Measurements from ENCODE around the gene CYB5R3.
A peak's percentile ranks its signal among the peaks of the same experiment; 100 is the strongest.
"Not testable (repeated sequence)": the region's sequence is repeated elsewhere in the genome, so short reads cannot be mapped to it uniquely, and the experiment has no call there.

The CYB5R3 gene

GRCh38 chr22:42679691-42680090 lies 30.5 kb upstream of the CYB5R3 start:
- no peak for FAIRE-seq
- no peak for DNase-seq (ENCODE audit: insufficient read length, low spot score)

GRCh38 chr22:42678894-42679293 lies 29.7 kb upstream of the CYB5R3 start:
- FAIRE-seq (no peak), DNase-seq (ENCODE audit: insufficient read length, low spot score) (no peak)

DNA sequence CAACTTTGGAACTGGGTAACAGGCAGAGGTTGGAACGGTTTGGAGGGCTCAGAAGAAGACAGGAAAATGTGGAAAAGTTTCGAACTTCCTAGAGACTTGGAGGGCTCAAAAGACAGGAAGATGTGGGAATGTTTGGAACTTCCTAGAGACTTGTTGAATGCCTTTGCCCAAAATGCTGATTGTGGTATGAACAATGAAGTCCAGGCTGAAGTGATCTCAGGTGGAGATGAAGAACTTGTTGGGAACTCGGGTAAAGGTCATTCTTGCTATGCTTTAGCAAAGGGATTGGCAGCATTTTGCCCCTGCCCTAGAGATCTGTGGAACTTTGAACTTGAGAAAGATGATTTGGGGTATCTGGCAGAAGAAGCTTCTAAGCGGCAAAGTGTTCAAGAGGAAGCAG lies 28.7 kb upstream of the CYB5R3 start:
- DNase-seq (ENCODE audit: insufficient read length, low spot score); FAIRE-seq: not testable (repeated sequence)

GRCh38 chr22:42676059-42676607 lies 26.9 kb upstream of the CYB5R3 start:
- FAIRE-seq (no peak), DNase-seq (ENCODE audit: insufficient read length, low spot score) (no peak)

DNA sequence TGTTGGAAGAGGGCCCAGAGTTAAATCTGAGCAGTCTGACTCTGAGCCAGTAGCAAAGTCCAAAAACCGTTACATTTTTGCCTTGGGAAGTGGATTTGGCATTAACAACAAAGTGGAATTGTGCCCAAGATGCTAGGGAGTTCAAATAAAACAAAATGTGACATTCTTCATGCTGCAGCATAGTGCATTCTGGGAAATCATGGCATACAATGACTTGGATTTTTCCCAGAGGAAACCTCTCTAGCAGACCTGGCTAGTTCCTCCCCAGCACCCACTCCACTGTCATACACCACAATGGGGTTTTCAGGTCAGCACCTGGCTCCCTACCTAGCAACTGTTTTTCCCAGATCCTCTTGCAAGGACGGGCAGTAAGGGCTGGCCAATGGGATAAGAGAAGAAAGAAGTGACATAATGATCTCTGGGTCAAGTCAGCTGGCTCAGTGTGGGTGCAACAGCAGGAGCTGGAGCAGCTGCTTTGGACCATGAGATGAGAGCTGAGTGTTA lies 24.8 kb upstream of the CYB5R3 start:
- FAIRE-seq (no peak), DNase-seq (ENCODE audit: insufficient read length, low spot score) (no peak)

DNA sequence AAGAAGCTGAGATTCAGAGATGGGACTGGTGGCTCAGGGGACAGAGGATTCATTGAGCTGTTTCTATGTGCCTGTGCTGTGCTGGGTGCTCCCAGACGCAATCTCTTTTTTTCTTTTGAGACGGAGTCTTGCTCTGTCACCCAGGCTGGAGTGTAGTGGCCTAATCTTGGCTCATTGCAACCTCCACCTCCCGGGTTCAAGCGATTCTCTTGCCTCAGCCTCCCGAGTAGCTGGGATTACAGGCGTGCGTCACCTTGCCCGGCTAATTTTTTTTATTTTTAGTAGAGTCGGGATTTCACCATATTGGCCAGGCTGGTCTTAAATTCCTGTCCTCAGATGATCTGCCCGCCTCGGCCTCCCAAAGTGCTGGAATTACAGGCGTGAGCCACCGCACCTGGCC lies 23.9 kb upstream of the CYB5R3 start:
- not testable (repeated sequence) for DNase-seq (ENCODE audit: insufficient read length, low spot score); FAIRE-seq

DNA sequence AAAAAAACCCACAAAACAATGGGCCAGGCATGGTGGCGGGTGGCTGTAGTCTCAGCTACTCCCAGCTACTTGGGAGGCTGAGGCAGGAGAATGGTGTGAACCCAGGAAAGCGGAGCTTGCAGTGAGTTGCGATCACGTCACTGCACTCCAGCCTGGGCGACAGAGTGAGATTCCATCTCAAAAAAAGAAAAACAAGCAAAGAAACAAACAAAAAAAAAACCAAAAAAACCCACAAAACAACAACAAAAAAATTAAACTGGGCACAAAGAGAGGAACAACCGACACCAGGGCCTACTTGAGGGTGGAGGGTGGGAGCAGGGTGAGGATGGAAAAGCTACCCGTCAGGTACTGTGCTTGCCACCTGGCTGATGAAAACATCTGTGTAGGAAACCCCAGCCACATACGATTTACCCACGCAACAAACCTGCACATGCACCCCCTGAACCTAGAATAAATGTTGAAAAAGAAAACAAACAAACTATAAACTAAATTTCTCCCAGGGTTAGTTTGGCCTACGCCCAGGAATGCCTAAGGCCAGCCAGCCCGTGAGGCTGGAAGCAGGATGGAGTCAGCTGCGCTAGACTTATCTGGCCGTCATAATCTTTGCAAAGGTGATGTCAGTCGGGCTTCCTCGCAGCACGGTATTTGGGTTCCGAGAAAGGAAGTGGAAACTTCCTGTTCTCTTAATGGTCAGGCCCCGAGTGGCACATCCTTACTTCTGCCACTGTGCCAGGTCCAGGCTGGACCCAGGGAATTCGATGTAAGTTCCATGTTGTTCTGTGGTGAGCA lies 21.9 kb upstream of the CYB5R3 start:
- FAIRE-seq (peak; percentile 82), DNase-seq (ENCODE audit: insufficient read length, low spot score) (no peak)

- FAIRE-seq (no peak), DNase-seq (ENCODE audit: insufficient read length, low spot score) (no peak)
Observed at GRCh38 chr22:42670046-42670445, 20.9 kb upstream of the CYB5R3 start.

DNA sequence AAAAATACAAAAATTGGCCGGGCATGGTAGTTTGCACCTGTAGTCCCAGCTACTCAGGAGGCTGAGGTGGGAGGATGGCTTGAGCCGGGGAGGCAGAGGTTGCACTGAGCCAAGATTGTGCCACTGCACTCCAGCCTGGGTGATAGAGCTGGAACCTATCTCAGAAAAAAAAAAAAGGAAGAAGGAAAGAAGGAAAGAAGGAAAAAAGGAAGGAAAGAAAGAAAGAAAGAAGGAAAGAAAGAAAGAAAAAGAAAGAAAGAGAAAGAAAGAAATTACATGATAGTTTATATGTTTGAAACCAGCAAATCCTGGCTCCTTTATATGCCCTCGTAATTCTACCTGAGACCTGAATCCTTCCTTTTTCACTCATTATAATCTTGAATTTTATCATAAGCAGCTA lies 17.2 kb upstream of the CYB5R3 start:
- not testable (repeated sequence) for DNase-seq (ENCODE audit: insufficient read length, low spot score)
- peak; percentile 33 for FAIRE-seq

DNA sequence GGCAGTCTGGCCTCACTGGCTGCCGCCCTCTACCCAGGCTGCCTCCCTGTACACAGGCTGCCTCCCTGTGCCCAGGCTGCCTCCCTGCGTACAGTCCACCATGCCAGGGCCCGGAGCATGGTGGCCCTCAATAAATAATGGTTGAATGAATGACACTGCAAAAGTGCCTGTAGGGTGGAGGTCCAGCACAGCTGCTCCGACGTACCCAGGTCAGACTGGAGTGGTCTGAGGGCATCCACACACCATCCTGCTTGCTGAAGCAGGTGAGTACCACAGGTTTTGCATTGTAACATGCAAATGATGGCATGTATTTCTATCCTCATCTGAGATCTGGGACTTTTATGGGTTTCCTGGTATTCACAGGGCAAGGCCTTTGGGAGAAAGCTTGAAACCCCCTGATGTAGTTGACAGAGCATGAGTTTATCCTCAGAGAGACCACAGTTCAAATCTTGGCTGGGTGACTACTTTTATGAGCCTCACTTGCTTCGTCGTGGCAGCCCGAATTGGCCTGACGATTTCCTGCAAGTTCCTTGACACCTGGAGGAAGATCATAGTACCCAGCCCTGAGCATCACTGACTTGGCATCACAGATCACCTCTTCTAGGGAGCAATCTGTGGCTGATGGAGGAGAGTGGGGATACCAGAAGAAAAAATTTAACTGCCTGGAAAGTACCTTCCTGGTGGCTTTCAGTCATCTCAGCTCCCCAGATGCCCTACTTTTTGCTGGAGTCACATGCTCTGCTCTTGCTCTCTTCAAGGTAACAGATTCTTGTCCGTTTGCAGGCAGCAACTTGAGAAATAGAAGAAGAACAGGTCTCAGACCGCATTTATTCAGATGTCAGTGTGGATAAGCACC lies 16.0 kb upstream of the CYB5R3 start:
- DNase-seq (ENCODE audit: insufficient read length, low spot score) (no peak), FAIRE-seq (peak; percentile 92)

GRCh38 chr22:42661985-42662831 lies 13.0 kb upstream of the CYB5R3 start:
- DNase-seq (ENCODE audit: insufficient read length, low spot score), result peak; percentile 69
- peak; percentile 37 for FAIRE-seq

GRCh38 chr22:42656578-42656977 lies 7.4 kb upstream of the CYB5R3 start:
- FAIRE-seq (no peak), DNase-seq (ENCODE audit: insufficient read length, low spot score) (no peak)

- FAIRE-seq (peak; percentile 98), DNase-seq (ENCODE audit: insufficient read length, low spot score) (peak; percentile 67)
Observed at GRCh38 chr22:42655693-42656092, 6.5 kb upstream of the CYB5R3 start.

- DNase-seq (ENCODE audit: insufficient read length, low spot score) (no peak), FAIRE-seq (no peak)
Observed at GRCh38 chr22:42654436-42655073, 5.4 kb upstream of the CYB5R3 start.

DNA sequence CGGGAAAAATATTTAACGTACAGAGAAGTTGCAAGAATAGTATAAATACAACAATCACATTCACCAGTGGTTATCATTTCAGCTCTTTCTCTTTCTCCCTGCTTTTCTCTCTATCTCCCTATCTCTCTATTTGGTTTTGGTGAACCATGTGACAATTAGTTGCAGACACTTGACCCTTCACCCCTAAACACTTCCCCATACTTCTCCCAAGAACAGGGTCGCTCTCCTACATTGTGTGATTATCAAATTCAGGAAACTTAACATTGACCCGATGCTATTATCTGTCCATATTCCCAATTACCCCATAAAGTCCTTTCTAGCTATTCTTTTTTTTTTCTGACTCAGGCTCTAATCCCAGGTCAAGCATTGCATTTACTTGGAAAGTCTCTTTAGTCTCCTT lies 4.8 kb upstream of the CYB5R3 start:
- no peak for DNase-seq (ENCODE audit: insufficient read length, low spot score)
- FAIRE-seq, result no peak

DNA sequence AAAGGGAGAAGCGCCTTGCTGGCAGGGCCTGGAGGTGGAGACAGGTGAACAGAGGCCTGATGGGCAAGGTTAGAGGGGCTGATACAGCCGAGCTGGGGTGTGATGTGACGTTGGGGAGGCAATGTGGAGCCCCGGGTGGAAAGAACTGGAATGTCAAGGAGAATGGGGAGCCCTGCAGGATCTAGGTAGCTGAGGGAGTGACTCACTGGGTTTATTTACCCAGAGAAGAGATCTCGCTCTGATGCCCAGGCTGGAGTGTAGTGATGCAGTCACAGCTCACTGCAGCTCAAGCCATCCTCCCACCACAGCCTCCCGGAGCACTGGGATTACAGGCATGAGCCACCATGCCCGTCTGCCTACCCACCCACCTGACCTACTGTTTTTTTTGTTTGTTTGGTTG lies 1.9 kb upstream of the CYB5R3 start:
- no peak for DNase-seq (ENCODE audit: insufficient read length, low spot score)
- FAIRE-seq, result no peak

DNA sequence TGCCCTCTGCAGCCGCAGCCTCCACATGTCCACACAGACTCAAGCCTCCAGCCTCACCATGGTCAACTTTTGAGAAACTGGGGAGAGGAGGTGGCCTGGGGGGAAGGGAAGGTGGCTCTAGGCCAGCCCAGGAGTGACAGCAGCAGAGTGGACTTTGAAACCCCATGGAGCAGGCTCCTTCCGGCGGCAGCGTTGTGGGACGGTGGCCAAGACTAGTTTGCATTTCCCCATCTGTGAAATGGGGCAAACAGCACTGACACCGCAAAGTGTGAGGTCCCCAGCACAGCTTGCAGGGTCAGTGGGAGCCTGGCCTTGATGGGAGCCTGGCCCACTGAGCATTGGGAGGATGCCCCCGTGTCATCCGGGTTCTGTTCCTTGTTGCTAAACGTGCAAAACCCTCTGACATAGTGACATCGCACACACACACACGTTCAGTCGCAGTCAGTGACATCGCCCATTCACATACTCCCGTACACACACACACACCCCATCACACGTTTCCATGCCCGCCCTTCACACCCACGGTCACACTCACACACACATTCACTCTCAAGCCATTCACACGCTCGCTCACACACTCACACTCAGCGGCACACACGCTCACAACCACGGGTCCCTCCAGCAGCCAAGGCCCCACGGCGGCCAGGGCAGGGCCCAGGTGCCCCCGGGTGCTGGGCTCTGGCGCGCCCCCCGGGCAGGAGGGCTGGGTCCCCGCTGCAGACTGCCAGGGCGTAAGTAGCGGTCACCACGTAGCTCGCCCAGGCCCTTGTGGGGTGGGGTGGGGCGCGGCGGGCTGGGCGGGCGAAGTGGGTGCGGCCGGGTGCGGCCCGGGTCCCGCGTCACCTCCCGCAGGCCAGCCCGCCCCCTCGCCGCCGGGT lies 585 bp downstream of the CYB5R3 start:
- peak; percentile 61 for FAIRE-seq

DNA sequence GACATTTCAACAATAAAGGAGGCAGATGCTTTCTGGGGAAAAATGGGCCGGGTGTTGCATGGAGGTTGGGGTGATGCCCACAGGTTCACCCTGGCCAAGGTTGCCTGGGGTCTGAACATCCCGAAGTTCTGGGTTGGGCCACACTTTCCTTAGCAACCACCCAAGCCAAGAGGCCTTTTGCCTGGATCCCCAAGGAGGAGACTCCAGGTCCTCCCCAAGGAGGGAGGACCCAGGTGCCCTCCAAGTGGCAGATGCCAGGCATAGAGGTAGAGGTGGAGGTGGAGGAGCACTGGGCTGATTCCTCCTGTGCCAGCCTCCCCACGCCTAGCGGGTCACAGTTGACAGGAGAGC lies 1.2 kb downstream of the CYB5R3 start:
- DNase-seq (ENCODE audit: insufficient read length, low spot score), result no peak
- no peak for FAIRE-seq

More for the DNA sequence above, 585 bp downstream of the CYB5R3 start:
- DNase-seq (ENCODE audit: insufficient read length, low spot score), result no peak
